NCI-H2227 (cell line): ENCODE data around the gene POLE.
"Not testable (repeated sequence)": the region's sequence is repeated elsewhere in the genome, so short reads cannot be mapped to it uniquely, and the experiment has no call there.

ENCODE experiments used
- DNase-seq: peaks from one replicate; lab custom pipeline; 2025; ENCODE audit not compliant: unreplicated experiment; lab: John Stamatoyannopoulos, UW

The POLE gene

DNA sequence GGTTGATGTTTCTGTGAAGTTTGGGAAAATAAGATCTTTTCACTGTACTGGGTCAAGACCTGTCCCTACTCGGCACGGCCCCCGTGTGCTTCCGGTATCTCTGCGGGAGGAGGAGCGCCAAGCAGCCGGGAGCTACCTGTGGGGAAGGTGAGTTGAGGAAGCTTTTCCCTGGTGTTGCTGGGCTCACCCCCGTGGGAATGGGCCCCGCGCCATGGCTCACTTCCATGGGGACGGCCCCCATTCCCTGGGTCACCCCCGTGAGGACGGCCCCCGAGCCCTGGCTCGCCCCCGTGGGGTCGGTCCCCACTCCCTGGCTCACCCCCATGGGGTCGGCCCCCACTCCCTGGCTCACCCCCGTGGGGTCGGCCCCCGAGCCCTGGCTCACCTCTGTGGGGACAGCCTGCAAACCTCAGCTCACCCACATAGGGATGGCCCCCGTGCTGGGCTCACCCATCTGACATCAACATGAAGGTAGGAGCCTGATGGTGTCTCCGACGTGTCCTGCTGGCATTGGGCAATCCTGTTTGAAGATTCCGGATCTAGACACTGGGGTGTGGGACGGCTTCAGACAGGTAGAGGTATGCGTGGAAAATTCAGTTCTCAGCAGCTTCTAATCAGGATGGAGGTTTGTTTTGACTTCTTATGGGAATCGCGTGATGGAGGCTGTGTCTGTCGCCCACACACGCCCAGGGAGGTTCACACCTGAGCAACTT is 85.8 kb downstream of the POLE start:
- DNase-seq: no peak

DNA sequence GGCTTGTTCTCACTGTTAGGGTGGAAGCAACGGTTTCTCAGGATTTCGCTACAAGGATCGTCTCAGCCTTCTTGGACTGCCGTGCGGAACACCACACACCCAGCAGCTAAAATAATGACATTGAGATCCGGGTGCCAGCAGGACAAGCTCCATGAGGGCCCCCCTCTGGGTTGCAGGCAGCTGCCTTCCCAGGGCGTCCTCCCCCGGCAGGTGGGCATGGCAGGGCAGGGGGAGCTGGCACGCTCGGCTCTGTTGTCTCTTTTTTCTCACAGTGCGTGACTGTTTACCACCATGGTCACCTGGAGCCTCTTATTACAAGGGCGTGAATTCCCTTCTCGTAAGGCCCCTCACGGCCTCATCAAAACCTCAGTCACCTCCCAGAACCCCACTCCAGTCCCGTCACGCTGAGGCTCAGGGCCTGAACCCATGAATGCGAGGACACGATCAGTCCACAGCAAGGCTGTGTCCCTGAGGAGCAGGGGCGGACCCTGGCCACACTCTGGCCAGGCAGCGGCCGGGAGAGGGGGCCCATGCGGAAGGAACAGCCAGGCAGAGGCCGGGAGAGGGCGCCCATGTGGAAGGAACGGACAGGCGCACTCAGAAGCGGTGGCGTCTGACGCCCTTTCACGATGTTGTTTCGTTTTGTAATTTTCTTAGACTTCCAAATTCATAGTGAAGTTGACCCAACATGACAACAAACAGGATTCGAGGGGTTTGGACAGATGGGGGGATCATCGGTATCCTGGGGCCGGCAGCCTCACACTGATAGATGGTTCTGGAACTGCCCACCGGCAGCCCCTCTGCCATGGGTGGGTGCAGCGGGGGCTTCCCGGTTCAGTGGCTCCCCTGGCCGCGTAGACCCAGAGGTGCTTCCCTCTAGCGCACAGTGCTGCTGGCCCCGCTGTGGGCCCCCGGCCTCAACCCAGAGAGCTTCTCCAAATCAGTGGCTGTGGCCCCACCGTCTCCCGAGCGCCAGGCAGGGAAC is 86.8 kb downstream of the POLE start:
- no peak for DNase-seq

DNA sequence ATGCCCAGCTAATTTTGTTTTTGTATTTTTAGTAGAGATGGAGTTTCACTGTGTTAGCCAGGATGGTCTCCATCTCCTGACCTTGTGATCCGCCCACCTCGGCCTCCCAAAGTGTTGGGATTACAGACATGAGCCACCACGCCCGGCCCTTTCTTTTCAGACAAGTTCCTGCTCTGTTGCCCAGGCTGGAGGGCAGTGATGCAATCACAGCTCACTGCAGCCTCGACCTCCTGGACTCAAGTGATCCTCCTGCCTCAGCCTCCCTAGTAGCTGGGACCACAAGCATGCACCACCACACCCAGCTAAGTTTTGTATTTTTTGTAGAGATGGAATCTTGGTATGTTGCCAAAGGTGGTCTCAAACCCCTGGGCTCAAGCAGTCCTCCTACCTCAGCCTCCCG is 87.6 kb downstream of the POLE start:
- not testable (repeated sequence) for DNase-seq

- peak; percentile 77 for DNase-seq
Measured at GRCh38 chr12:132597333-132598316, 89.5 kb downstream of the POLE start.

DNA sequence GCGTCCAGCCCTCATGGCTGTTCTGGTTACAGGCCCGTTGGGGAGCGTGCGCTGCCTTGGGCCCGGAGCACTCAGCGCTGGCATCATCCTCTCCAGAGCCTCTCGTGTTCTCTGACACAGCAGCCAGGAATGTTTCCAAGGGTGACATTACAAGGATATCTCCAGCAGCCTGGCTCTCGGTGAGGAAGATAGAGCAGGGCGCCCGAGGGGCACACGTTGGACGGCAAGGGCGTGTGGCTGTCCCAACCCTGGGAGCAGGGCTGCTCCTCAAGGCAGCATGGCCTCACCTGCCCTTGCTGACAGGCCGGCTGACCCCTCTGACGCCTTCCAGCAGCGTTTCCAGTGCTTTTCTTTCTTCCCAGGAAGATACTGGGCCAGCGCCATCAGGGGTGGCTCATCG is 91.1 kb downstream of the POLE start:
- no peak for DNase-seq

GRCh38 chr12:132595183-132595582 is 92.0 kb downstream of the POLE start:
- DNase-seq: no peak

DNA sequence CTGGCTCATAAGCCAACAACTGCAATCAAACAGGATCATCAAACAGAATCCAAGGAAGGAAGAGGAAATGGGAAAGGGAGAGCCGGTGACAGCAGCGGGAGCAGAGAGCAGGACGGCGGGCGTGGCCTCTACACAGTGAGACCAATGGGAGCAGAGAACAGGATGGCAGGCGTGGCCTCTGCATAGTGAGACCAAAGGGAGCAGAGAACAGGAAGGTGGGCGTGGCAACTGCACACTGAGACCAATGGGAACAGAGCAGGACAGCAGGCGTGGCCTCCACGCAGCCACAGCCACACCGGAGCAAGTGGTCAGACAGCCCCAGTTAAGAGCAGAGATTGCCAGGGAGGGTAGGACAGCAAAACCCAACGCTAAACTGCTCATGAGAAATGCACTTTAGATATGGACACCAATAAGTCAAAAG is 93.2 kb downstream of the POLE start:
- peak; percentile 99 for DNase-seq

DNA sequence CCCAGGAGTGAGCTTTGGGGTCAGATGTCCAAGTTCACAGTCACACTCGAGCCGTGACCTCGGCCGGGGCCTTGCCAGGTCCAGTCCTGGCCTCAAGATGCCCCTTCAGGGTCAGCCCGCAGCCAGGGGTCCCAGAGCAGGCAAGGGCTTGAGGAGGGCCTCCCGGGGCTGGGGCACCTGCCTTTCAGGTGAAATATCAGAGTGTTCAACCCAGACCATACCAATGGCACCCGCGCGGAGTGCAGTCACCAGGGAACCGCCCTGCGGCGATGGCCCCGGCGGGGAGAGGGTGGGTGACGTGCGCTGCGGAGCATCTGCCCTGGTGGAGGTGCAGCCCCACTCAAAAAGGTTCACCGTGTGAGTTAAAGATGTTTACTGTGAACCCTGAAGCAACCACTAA is 93.6 kb downstream of the POLE start:
- DNase-seq: no peak

DNA sequence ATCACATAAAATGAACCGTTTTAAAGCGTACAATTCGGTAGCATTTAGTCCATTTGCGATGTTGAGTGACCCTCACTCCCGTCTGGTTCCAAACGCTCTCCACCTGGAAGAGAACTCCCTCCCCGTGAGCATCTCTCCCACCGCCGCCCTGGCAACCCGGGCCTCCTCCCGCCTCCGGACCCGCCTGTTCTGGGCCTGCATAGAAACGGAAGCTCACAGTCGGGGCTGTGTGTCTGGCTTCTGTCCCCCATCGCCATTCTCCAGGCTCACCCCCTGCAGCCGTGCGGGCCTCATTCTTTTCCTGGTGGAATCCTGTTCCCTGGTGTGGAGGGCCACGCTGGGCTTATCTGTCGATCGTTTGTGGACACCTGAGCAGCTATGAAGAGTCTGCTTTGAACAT is 94.1 kb downstream of the POLE start:
- peak; percentile 11 for DNase-seq

DNA sequence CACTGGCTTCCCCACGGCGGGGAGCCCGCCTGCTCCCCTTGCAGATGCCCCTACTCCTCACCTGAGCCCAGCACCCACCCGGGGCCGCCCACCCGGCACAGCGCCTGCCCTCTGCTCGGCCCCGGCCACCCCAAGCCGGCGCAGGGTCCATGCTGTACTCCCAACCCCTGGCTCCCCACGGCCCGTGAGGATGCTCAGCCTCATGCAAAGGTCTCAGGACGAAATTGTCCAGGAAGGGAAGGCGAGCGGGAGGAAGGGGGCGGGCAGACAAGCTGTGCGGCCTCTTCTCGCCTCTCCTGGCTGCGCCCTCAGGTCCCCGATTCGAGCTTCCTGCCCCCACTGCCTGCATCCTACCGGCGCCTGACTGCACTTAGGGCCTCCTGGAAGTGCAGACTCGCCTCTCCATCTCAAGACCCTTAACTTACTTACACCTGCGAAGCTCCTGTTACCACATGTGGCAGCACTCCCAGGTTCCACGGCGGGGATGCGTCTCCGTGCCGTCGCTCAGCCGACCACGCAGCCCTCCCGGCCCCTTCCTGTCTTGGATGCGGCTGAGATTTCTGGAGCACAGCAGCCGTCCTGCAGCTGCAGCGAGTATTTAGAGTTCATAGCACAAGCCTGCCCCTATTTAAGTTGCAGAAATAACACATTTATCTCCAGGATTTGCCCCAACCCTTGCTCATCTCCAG is 94.7 kb downstream of the POLE start:
- DNase-seq: no peak

DNA sequence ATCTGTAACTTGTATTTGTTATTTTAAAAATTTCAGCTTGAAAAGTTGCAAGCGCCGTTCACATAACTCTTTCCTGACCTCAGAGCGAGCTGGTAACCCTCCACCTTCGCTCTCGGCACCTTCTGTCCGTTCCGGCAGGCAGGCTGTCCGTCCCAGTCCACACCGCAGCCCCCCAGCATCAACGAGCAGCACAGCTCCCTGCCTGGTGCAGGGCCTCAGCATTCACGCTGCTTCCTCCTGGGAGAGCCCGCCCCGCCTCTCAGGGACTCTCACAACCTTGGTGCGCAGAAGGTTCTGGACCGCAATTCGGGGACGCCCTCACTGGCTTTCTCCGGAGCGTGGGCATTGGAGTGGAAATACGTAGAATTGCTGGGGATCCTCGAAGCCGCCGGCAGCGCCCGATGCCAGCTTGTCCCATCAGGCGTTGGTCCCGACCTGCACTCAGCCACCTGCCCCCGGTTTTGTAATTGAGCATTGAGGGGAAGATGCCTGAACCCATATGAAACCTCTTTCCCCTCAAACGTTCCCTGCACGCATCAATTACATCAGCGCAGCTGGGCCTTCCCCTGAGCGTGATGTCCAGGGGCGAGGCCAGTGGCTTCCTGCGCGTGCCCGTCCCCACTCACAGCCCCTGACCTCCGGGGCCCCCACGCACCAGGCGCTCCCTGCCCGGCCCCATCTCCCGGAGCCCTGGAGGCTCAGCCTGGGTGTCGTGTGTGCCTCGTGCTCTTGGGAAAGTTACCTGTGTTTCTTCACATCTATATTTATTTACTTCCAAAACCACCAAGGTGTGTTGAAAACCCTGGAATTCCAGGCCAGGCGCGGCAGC is 95.8 kb downstream of the POLE start:
- no peak for DNase-seq

- DNase-seq: no peak
Measured at GRCh38 chr12:132588821-132589669, 98.1 kb downstream of the POLE start.

- DNase-seq: no peak
Measured at GRCh38 chr12:132588319-132588718, 98.8 kb downstream of the POLE start.

DNA sequence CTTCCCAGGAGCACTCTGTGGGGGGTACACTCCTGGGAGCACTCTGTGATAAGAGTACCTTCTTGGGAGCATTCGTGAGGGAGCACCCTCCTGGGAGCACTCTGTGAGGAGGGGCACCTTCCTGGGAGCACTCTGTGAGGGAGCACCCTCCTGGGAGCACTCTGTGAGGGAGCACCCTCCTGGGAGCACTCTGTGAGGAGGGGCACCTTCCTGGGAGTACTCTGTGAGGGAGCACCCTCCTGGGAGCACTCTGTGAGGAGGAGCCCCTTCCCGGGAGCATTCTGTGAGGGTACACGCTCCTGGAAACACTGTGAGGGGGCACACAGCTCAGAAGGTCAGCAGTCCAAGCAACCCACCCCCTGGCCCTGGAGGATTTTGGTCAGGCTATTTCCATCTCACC is 99.4 kb downstream of the POLE start:
- DNase-seq: no peak

DNA sequence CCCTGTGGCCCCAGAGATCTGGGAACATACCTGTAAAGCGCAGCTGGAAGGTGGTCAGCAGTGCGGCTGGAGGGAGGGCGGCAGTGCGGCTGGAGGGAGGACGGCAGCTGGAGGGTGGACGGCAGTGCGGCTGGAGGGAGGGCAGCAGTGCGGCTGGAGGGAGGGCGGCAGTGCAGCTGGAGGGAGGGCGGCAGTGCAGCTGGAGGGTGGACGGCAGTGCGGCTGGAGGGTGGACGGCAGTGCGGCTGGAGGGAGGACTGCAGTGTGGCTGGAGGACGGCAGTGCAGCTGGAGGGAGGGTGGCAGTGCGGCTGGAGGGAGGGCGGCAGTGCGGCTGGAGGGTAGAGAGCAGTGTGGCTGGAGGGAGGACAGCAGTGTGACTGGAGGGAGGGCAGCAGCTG is 100.2 kb downstream of the POLE start:
- no peak for DNase-seq

DNA sequence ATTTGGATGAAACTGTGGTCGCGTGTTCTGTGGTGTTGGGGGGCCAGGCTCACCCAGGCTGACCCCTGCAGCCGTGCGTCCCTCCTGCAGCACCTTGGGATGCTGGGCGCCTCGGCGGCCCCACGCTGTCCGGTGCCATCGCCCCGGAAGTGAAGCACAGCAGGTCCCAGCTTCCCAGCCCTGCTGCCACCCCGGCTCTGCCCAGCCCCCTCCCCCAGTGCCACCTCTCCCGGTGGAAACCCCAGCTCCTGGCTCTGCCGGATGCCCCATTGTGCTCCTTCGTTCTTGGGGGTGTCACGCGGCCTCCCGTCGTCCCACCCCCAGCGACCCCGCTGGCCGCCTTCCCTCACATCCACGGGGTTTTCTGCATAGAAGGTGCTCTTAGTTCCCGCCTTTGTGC is 102.0 kb downstream of the POLE start:
- no peak for DNase-seq

GRCh38 chr12:132584429-132584828 is 102.7 kb downstream of the POLE start:
- no peak for DNase-seq

GRCh38 chr12:132583736-132584135 is 103.4 kb downstream of the POLE start:
- no peak for DNase-seq

- DNase-seq: no peak
Measured at GRCh38 chr12:132583411-132583710, 103.8 kb downstream of the POLE start.
